ENCODE data around the gene ASB6. TPM values are rescaled to one million over a fixed set of nuclear protein-coding genes. Genes with fewer than 3 reads are reported as not detected.

The ASB6 gene
- total and polyA plus RNA-seq, 2 experiments from 2014 or later = 8.8 to 19.8 TPM

- no peak for TF ChIP-seq ZNF462 (CRISPR knock-in tag; IDR thresholded peaks at IDR 0.05)
- TF ChIP-seq CTCF (conservative IDR thresholded peaks at IDR 0.05; ENCODE audit: low read depth in 2 of 2) = no peak
- TF ChIP-seq ZNF114 (CRISPR knock-in tag; IDR thresholded peaks at IDR 0.05) = no peak
- no peak for TF ChIP-seq REST (IDR thresholded peaks at IDR 0.05; ENCODE audit: unreplicated experiment)
- no peak for TF ChIP-seq EZH2phosphoT487 (IDR thresholded peaks at IDR 0.05; ENCODE audit: unreplicated experiment)
- TF ChIP-seq STAT1 (IDR thresholded peaks at IDR 0.05; ENCODE audit: unreplicated experiment) = no peak
- no peak for TF ChIP-seq CREB1 (CRISPR knock-in tag; IDR thresholded peaks at IDR 0.05; ENCODE audit: low read depth)
- TF ChIP-seq NANOG (IDR thresholded peaks at IDR 0.05; ENCODE audit: borderline replicate concordance) = no peak
- TF ChIP-seq POLR2AphosphoS5 (IDR thresholded peaks at IDR 0.05; ENCODE audit: low read depth) = no peak
Observed at GRCh38 chr9:129604766-129605163, 37.2 kb downstream of the ASB6 start (continued).
